ENCODE measurements around the gene AHRR.

The AHRR gene

DNA sequence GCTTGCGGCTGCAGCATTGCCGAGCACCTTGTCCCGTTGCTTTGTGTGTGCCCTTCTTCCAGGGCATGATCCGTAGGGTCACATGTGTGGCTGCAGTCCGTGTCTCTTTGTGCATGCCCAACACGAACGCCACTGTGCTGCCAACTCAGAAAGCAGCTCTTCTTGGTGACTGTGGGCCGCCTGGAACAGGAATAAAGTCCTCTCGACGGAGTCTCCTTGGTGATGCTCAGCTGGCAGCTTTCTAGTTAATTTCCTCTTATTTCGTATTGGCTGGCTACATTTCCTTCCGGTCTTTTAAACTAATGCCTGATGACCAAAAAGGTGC is 127.2 kb downstream of the AHRR start:
- Histone ChIP-seq H3K36me3 (replicated peaks) (peaks cover 48% of the 10 kb centered on the region), H3K9me3 (peaks cover 4% of the 10 kb centered on the region; the same call in 1 of the 2 replicates), H3K27me3 (ENCODE audit: low read depth) (no peaks in the 10 kb centered on the region), H3K4me1 (no peaks in the 10 kb centered on the region), H3K4me3 (no peak overlapping the region)
- no peak for DNase-seq (ENCODE audit: low spot score in 2 of 2)
- in situ Hi-C loops (cut with MboI; ENCODE audit: low sequenced_read_pairs) = no loop called here

DNA sequence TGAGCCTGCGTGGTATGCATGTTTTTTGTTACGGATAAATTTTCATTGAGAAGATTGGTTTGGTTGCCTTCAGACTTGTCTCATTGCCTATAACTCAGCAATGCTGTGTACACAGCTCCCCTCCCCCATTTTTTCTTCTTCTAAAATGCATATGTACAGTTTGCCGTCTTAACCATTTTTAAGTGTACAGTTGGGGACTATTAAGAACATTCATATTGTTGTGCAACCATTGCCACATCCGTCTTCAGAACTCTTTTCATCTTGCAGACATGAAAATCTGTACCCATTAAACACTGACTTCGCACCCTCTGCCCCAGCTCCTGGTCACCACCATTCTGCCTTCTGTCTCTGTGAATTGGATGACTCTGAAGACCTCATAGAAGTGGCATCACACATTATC is 127.6 kb downstream of the AHRR start:
- in situ Hi-C loops (cut with MboI; ENCODE audit: low sequenced_read_pairs) = no loop called here
- H3K27me3 ChIP-seq (ENCODE audit: low read depth) = no peaks in the 10 kb centered on the region
- no peak overlapping the region for H3K4me3 ChIP-seq
- no peaks in the 10 kb centered on the region for H3K4me1 ChIP-seq
- DNase-seq (ENCODE audit: low spot score in 2 of 2) = no peak
- H3K36me3 ChIP-seq (replicated peaks) = peaks cover 52% of the 10 kb centered on the region
- peaks cover 4% of the 10 kb centered on the region; the same call in 1 of the 2 replicates for H3K9me3 ChIP-seq

DNA sequence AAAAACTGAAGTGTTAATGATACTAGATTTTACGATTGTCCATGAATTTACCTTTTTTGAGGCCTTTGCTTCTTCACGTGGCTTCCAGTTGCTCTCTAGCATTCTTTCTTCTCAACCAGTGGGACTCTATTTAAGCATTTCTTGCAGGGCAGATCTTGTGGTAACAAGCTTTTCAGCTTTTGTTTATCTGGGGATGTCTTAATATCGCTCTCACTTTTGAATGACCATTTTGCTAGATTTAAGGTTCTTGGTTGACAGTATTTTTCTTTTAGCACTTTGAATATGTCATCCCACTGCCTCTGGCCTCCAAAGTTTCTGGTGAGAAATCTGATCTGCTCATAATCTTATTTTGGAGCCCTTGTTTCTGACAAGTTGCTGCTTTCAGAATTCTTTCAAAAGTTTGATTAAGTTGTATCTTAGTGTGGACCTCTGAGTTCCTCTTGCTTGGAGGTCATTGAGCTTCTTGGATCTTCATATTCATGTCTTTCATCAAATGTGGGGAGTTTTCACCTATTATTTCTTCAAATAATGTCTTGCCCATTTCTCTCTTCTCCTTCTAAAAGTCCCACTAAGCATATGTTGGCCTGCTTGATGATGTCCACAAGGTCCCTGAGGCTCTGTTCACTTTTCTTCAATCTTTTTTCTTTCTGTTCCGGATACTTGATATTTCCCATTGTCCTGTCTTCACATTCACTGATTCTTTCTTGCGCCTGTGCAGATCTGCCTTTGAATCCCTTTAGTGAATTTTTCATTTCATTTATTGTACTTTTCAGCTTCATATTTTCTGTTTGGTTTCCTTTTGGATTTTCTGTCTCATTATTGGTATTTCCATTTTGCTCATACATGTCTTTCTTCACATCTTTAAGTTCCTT is 130.3 kb downstream of the AHRR start:
- Histone ChIP-seq H3K36me3 (replicated peaks) (peaks cover 55% of the 10 kb centered on the region), H3K4me1 (peaks cover 7% of the 10 kb centered on the region), H3K4me3 (no peak overlapping the region), H3K9me3 (peaks cover 4% of the 10 kb centered on the region; the same call in 1 of the 2 replicates), H3K27me3 (ENCODE audit: low read depth) (no peaks in the 10 kb centered on the region)
- in situ Hi-C loops (cut with MboI; ENCODE audit: low sequenced_read_pairs) = no loop called here
- DNase-seq (ENCODE audit: low spot score in 2 of 2) = no peak

DNA sequence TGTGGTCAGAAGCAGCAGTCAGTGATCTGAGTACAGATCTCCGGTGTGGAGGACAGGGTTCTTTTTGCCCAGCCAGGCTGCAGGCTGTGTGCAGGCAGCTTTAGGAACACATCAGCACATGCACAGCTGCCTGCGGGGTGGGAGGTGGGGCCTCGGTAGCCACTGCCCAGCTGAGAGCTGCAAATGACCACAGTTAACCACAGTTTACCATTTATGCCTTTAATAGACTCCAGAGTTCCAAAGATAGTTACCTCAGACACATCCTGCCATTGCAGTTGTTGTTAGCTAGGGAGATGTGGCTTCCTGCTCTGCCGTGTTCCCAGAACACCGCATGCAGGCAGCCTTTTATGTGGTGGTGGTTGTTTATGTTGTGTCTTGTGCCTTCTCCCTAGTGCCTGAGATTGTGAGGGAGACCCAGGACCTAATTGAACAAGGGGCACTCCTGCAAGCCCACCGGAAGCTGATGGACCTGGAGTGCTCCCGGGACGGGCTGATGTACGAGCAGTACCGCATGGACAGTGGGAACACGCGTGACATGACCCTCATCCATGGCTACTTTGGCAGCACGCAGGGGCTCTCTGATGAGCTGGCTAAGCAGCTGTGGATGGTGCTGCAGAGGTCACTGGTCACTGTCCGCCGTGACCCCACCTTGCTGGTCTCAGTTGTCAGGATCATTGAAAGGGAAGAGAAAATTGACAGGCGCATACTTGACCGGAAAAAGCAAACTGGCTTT is 131.6 kb downstream of the AHRR start:
- in situ Hi-C loops (cut with MboI; ENCODE audit: low sequenced_read_pairs) = no loop called here
- Histone ChIP-seq H3K4me3 (no peak overlapping the region), H3K9me3 (peaks cover 4% of the 10 kb centered on the region; the same call in 1 of the 2 replicates), H3K27me3 (ENCODE audit: low read depth) (no peaks in the 10 kb centered on the region), H3K36me3 (replicated peaks) (peaks cover 48% of the 10 kb centered on the region), H3K4me1 (peaks cover 7% of the 10 kb centered on the region)
- DNase-seq (ENCODE audit: low spot score in 2 of 2) = no peak

DNA sequence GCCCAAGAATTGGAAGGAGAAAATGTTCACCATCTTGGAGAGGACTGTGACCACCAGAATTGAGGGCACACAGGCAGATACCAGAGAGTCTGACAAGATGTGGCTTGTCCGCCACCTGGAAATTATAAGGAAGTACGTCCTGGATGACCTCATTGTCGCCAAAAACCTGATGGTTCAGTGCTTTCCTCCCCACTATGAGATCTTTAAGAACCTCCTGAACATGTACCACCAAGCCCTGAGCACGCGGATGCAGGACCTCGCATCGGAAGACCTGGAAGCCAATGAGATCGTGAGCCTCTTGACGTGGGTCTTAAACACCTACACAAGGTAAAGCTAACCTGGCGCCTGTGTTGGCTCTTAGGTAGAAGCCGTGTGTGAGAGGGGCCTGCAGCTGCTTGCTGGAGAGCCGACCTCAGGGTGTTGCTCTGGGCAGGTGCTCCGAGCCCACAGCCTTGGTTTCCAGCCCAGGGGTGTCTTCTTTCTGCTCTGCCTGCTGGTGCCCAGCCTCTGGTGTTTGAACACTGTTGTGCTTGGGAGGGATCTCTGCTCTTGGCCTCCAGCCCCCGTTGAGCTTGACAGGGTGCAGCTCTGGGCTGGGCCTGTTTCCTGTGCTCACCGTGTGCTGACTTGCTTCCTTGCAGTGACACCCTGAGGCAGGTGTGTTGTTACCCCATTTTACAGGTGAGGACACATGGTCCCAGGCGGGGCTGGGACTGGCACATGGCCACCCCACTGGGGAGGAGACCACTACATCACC is 132.4 kb downstream of the AHRR start:
- in situ Hi-C loops (cut with MboI; ENCODE audit: low sequenced_read_pairs) = no loop called here
- H3K9me3 ChIP-seq = peaks cover 4% of the 10 kb centered on the region; the same call in 1 of the 2 replicates
- no peak overlapping the region for H3K4me3 ChIP-seq
- no peaks in the 10 kb centered on the region for H3K27me3 ChIP-seq (ENCODE audit: low read depth)
- peaks cover 7% of the 10 kb centered on the region for H3K4me1 ChIP-seq
- no peak for DNase-seq (ENCODE audit: low spot score in 2 of 2)
- H3K36me3 ChIP-seq (replicated peaks) = peaks cover 40% of the 10 kb centered on the region

DNA sequence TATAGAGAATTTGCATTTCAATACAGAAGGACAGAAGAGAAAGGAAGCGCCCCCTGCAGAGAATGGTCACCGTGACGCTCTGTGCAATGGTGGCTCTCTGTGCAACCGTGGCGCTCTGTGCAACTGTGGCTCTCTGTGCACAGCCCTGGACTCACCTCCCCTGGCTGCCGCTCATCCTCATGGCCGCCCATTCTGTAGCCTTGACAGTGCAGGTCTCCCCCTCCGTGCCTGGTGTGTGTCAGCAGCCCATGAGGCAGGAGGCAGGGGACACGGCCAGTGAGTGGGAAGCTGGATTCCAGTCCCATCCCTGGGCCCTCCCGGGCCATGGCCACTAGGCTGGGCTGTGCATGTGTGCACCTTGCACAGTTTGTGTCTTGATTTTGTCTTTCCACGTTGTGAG is 133.4 kb downstream of the AHRR start:
- DNase-seq (ENCODE audit: low spot score in 2 of 2) = peak; percentile 20 to 40
- H3K36me3 ChIP-seq (replicated peaks) = peaks cover 32% of the 10 kb centered on the region
- H3K27me3 ChIP-seq (ENCODE audit: low read depth) = no peaks in the 10 kb centered on the region
- peaks cover 4% of the 10 kb centered on the region; the same call in 1 of the 2 replicates for H3K9me3 ChIP-seq
- in situ Hi-C loops (cut with MboI; ENCODE audit: low sequenced_read_pairs) = no loop called here
- peaks cover 7% of the 10 kb centered on the region for H3K4me1 ChIP-seq
- H3K4me3 ChIP-seq = no peak overlapping the region

DNA sequence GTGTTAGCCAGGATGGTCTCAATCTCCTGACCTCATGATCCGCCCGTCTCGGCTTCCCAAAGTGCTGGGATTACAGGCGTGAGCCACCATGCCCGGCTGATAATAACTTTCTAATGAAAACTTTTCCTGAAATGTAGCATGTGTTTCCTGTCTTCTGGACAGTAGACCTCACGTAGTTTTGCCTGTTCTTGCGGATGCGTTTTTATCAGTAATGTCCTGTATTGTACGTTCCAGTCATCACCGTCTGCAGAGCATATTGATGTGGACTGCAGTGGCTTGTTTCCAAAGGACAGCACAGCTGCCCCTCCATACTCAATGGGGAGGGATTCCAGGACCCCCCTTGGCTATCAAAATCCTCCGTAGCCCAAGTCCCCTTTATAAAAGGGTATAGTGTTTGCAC is 134.3 kb downstream of the AHRR start:
- Histone ChIP-seq H3K4me1 (peaks cover 7% of the 10 kb centered on the region), H3K36me3 (replicated peaks) (peaks cover 34% of the 10 kb centered on the region), H3K4me3 (no peak overlapping the region), H3K27me3 (ENCODE audit: low read depth) (no peaks in the 10 kb centered on the region), H3K9me3 (peaks cover 4% of the 10 kb centered on the region; the same call in 1 of the 2 replicates)
- no peak for DNase-seq (ENCODE audit: low spot score in 2 of 2)
- in situ Hi-C loops (cut with MboI; ENCODE audit: low sequenced_read_pairs) = no loop called here

DNA sequence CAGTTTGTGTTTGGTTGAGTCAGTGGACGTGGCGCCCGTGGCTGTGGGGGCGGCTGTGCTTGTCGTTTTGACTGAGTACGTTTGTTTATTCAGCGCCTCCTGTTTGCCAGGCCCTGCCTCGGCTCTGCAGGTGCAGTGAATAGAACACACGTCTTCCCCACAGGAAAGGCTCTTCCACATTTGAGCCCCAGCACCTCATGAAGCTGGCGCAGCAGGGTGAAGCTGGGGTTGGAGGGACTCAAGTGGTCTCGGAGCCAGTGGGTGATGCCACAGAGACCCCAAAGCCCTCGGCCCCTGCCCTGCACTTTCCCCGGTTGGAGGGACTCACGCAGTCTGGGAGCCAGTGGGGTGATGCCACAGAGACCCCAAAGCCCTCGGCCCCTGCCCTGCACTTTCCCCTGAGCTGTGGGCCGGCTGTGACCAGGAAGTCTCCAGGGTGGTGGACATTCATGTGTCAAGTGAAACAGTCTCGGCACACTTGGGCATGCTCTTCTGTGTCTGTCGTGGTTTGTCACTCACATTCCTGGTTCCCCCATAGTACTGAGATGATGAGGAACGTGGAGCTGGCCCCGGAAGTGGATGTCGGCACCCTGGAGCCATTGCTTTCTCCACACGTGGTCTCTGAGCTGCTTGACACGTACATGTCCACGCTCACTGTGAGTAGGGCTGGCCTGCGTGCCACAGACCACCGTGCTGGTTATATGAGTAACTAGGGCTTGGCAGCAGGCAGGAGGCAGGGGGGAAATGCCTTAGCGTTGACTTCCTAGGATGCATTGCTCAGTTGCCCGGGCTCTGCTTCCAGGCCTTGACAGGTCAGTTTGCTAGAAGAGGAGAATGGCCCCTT is 135.1 kb downstream of the AHRR start:
- H3K36me3 ChIP-seq (replicated peaks) = peaks cover 35% of the 10 kb centered on the region
- in situ Hi-C loops (cut with MboI; ENCODE audit: low sequenced_read_pairs) = no loop called here

DNA sequence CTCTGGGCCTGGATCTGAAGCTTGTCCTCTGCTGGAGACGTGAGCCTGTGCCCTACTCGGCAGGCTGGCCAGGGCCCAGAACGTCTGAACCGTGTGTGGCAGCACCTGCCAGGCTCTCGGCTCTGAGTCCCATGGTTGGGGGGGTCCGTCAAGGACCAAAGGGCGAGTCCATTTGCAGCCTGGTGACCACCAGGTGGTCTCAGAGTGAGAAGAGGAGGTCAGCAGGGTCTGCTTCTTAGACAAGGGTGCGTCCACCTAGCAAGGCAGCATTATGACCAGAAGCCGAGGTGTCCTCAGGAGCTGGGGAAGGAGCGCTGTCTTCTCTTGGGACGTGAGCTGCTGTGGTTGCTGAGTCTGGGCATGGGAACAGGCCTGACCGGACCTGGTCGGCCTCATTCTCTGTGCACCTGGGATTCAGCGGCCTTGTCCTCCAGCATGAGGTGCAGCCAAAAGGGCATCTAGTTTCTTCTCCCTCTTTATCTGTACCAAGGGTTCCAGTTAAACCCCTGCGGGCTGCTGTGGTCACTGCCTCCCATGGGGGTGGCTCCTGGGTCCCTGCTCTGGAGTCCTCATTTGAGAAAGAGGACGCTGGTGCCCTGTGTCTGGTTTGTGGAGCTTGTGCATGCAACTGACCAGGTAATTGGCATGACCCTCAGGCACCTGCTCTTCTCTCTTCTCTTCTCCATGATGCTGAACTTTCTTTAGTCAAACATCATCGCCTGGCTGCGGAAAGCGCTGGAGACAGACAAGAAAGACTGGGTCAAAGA is 135.9 kb downstream of the AHRR start:
- in situ Hi-C loops (cut with MboI; ENCODE audit: low sequenced_read_pairs) = no loop called here
- no peak overlapping the region for H3K4me3 ChIP-seq
- H3K9me3 ChIP-seq = no peaks in the 10 kb centered on the region
- H3K27me3 ChIP-seq (ENCODE audit: low read depth) = no peaks in the 10 kb centered on the region
- peaks cover 35% of the 10 kb centered on the region for H3K36me3 ChIP-seq (replicated peaks)
- no peak for DNase-seq (ENCODE audit: low spot score in 2 of 2)
- H3K4me1 ChIP-seq = peaks cover 7% of the 10 kb centered on the region

More for the DNA sequence above, 135.1 kb downstream of the AHRR start:
- Histone ChIP-seq H3K27me3 (ENCODE audit: low read depth) (no peaks in the 10 kb centered on the region), H3K4me3 (no peak overlapping the region), H3K4me1 (peaks cover 7% of the 10 kb centered on the region), H3K9me3 (peaks cover 4% of the 10 kb centered on the region; the same call in 1 of the 2 replicates)
- no peak for DNase-seq (ENCODE audit: low spot score in 2 of 2)

DNA sequence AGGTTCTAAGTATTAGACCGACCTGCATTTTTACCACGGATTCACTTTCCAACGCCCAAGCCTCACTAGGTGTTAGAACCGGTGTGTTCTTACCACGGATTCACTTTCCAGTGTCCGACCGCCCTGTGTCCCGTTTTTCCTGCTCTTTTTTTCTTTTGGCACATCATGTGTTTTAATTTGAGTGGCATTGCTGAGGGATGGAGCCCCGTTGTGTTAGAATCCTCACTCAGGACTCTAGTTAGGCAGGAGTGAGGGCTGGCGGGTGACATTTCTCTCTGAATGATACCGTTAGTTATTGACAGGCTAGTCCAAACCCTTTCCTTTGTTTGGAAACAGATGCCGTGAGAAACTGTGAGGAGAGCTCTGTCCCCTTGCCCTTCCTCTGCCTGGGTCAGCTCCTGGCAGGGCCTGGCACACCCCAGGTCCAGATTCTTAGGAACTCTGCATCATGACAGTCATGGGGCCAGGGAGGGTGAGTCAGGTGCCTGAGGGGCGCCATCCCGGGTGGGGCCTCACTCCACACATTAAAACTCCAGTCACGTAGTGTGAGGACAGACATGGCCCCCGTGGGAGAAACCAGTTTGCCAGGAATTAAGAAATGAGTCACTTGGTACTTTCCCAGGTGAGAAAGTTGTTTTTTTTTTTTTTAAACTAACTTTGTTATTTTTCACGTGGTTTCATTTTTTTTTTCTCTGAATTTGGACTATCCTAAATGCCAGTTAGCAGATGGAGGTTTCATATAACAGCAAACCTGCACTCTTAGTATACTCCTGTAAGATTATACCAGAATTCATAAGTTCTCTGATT is 137.2 kb downstream of the AHRR start:
- no peaks in the 10 kb centered on the region for H3K9me3 ChIP-seq
- in situ Hi-C loops (cut with MboI; ENCODE audit: low sequenced_read_pairs) = no loop called here
- no peak overlapping the region for H3K4me3 ChIP-seq
- H3K4me1 ChIP-seq = peaks cover 7% of the 10 kb centered on the region
- no peaks in the 10 kb centered on the region for H3K27me3 ChIP-seq (ENCODE audit: low read depth)
- H3K36me3 ChIP-seq (replicated peaks) = peaks cover 37% of the 10 kb centered on the region
- peak in 1 of 2 experiments; percentile 3 for DNase-seq (ENCODE audit: low spot score in 2 of 2)

DNA sequence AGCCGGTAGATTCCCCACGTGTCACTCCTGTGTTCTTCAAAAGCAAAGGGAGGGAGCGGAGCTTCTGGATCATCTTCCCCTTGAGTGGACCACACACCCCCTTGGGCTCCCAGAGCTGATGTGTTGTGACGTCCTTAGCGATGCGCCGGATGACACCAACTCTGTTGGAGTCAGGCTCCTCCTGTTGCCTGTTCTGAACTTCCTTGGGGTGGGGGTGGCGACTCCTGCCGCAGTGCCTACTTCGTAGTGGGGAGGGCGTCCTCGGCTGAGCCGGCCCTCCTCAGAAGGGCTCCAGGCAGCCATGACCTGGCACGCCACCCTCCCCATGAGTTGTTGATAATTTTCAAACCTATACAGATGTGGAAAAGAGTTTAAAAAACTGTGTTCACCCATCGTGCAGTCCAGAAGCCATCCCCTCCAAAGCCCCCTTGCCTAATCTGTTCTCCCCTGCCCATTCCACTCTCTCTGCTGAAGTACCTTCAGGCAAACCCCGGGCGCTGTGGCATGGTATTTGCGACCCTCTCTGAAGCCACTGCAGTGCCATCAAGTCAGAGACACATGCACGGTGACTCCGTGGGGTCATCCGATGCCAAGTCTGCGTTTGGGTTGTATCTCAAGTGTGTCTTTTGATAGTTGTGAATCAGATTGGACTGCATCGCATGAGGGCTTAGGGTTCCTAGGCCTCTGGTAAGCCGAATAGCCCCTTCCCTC is 138.2 kb downstream of the AHRR start:
- no peak for DNase-seq (ENCODE audit: low spot score in 2 of 2)
- in situ Hi-C loops (cut with MboI; ENCODE audit: low sequenced_read_pairs) = no loop called here
- peaks cover 31% of the 10 kb centered on the region for H3K36me3 ChIP-seq (replicated peaks)

More for the DNA sequence above, 138.2 kb downstream of the AHRR start:
- no peaks in the 10 kb centered on the region for H3K27me3 ChIP-seq (ENCODE audit: low read depth)
- no peak overlapping the region for H3K4me3 ChIP-seq
- H3K4me1 ChIP-seq = peaks cover 4% of the 10 kb centered on the region
- no peaks in the 10 kb centered on the region for H3K9me3 ChIP-seq

All from HAP-1 (cell line).